ENCODE data around the gene GAS2L2.

DNA sequence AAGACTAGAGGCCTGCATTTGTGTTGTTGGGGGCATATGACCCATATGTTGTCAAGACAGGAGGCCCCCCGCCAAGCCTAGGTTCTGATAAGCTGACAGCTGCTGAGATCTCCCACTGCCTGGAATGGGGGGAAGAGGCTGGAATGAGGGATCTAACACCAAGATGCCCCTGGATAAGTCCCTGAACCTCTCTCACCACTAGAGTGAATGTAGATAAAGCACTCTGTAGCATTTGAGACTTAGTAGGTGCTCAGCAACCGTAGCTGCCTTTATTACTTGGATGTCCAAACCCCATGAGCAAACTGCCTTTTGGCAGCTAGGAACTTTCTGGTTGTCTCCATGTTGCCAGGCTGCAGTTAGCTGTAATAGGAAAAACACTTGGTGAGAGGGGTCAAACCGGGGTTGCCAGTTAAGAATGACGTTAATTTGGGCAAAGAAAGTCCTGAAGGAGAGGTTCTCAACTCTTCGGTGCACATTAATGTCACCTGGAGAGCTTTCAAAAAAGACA, 26.0 kb downstream of the GAS2L2 start:
- 0 out of 2 replicates have a peak, but pooled peaks have one; percentile 3 for TF ChIP-seq CSDC2 (CRISPR knock-in tag; IDR thresholded peaks at IDR 0.05)
- TF ChIP-seq RARB (CRISPR knock-in tag; IDR thresholded peaks at IDR 0.05), result no peak
- TF ChIP-seq, protein P1, sequence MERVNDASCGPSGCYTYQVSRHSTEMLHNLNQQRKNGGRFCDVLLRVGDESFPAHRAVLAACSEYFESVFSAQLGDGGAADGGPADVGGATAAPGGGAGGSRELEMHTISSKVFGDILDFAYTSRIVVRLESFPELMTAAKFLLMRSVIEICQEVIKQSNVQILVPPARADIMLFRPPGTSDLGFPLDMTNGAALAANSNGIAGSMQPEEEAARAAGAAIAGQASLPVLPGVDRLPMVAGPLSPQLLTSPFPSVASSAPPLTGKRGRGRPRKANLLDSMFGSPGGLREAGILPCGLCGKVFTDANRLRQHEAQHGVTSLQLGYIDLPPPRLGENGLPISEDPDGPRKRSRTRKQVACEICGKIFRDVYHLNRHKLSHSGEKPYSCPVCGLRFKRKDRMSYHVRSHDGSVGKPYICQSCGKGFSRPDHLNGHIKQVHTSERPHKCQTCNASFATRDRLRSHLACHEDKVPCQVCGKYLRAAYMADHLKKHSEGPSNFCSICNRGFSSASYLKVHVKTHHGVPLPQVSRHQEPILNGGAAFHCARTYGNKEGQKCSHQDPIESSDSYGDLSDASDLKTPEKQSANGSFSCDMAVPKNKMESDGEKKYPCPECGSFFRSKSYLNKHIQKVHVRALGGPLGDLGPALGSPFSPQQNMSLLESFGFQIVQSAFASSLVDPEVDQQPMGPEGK (CRISPR knock-in tag; IDR thresholded peaks at IDR 0.05; ENCODE audit: borderline replicate concordance), result no peak
- TF ChIP-seq ZNF565 (CRISPR knock-in tag; conservative IDR thresholded peaks at IDR 0.05; ENCODE audit: low read depth), result no peak
- TF ChIP-seq, protein P2, sequence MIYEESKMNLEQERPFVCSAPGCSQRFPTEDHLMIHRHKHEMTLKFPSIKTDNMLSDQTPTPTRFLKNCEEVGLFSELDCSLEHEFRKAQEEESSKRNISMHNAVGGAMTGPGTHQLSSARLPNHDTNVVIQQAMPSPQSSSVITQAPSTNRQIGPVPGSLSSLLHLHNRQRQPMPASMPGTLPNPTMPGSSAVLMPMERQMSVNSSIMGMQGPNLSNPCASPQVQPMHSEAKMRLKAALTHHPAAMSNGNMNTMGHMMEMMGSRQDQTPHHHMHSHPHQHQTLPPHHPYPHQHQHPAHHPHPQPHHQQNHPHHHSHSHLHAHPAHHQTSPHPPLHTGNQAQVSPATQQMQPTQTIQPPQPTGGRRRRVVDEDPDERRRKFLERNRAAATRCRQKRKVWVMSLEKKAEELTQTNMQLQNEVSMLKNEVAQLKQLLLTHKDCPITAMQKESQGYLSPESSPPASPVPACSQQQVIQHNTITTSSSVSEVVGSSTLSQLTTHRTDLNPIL (CRISPR knock-in tag; IDR thresholded peaks at IDR 0.05; ENCODE audit: low read depth), result no peak
- TF ChIP-seq OSR1 (CRISPR knock-in tag; IDR thresholded peaks at IDR 0.05), result no peak
- no peak for TF ChIP-seq ZFP3 (CRISPR knock-in tag; IDR thresholded peaks at IDR 0.05)
- TF ChIP-seq ZFP30 (CRISPR knock-in tag; IDR thresholded peaks at IDR 0.05), result no peak
- TF ChIP-seq TCF4 (CRISPR knock-in tag; IDR thresholded peaks at IDR 0.05; ENCODE audit: borderline replicate concordance), result no peak
- TF ChIP-seq ZNF8 (CRISPR knock-in tag; IDR thresholded peaks at IDR 0.05), result no peak
- no peak for TF ChIP-seq ZNF70 (CRISPR knock-in tag; IDR thresholded peaks at IDR 0.05)
- TF ChIP-seq BACH2 (CRISPR knock-in tag; IDR thresholded peaks at IDR 0.05; ENCODE audit: borderline replicate concordance), result no peak
